Sigmoid colon (tissue), 7 donors: ENCODE data around the gene SLC6A5. TPM values are rescaled to one million over a fixed set of nuclear protein-coding genes. Genes with fewer than 3 reads are reported as not detected.

Experiments used
- polyA plus RNA-seq, 3 donors: library from polyadenylated mRNA; stranded (reverse); fragments of 200-250 nt; gene quantifications; one replicate each; pipeline ENCODE4 v1.2.3, GENCODE V29; 2013
- total RNA-seq, 4 donors: library from RNA; depleted of rRNA; stranded (reverse); fragments of >200 nt; gene quantifications; one replicate each; pipeline ENCODE4 v1.1.0, GENCODE V29; 2016
- donor health status: healthy with polysubstance abuse.
- donor health status: Bipolar disorder and iron deficiency.
- donor health status: healthy.

The SLC6A5 gene
- total and polyA plus RNA-seq, 7 donors: under 0.01 TPM; not detected in 6

Other genes with a start within 250 kb of the SLC6A5 start
- 10 to 100 TPM; 12.2 to 58.1 (median 39.5) TPM for gene HTATIP2, start 235.9 kb upstream of the SLC6A5 start, total RNA-seq
- 100 to 1,000 TPM; 110 to 318 (median 166) TPM for gene HTATIP2, start 235.9 kb upstream of the SLC6A5 start, polyA plus RNA-seq
- 10 to 100 TPM; 15.3 to 18.4 (median 17.6) TPM for gene PRMT3, start 211.9 kb upstream of the SLC6A5 start, total RNA-seq
- 1 to 10 TPM; 4.9 to 8.5 (median 6.6) TPM for gene PRMT3, start 211.9 kb upstream of the SLC6A5 start, polyA plus RNA-seq
- 1 to 10 TPM in 1 of 4 donors, under 1 TPM in 2, not detected in 1; 0.55 to 1.1 (median 0.68) TPM for gene NELL1, start 70.0 kb downstream of the SLC6A5 start, total RNA-seq
- under 1 TPM in 1 of 3 donors, not detected in 2; 0.34 TPM for gene NELL1, start 70.0 kb downstream of the SLC6A5 start, polyA plus RNA-seq